A549 (cell line): ENCODE data around the gene ANXA6. TPM values are rescaled to one million over a fixed set of nuclear protein-coding genes. Genes with fewer than 3 reads are reported as not detected.

Source experiments
- ATAC-seq, 2 experiments: fragments of 200-7000 bp in 1 of 2; fragments of >200 bp in 1 of 2; cut with Nextera tagmentation in 1 of 2; cut with Tn5 transposase in 1 of 2; 3 replicates each; pipeline versions ENCODE4 v1.8.0 to v1.9.1; 2018 to 2020; ENCODE audit warnings: mild to moderate bottlenecking in 1 of 2, moderate library complexity in 1 of 2
- CTCF ChIA-PET: fragments of 300-600 bp; sonication (Branson Sonifier 250); formaldehyde crosslinking; extraction: SDS; loops from one replicate; lab custom pipeline; 2021; ENCODE audit warnings: antibody characterized with exemption, inconsistent platforms; lab: Yijun Ruan, JAX
- POLR2A ChIA-PET: fragments of 350-600 bp; formaldehyde crosslinking; extraction: SDS; loops from one replicate; lab custom pipeline; 2021; ENCODE audit warnings: antibody characterized with exemption, inconsistent platforms; lab: Yijun Ruan, JAX
- DNase-seq, 2 experiments: peaks; one replicate each; pipeline versions ENCODE4 v3.0.0 to v3.0.0-alpha.2; 2011 to 2016; ENCODE audit warnings: low read depth in 1 of 2, low spot score in 1 of 2
- FAIRE-seq: peaks from 2 replicates; lab custom pipeline; 2011; peaks lifted over from hg19 to GRCh38; lab: Jason Lieb, UNC
- H3K27ac ChIP-seq, 2 experiments: fragments of >200 bp; sonication (Bioruptor Twin); formaldehyde crosslinking; 3 replicates each; pipeline ENCODE4 v1.5.1; 2016 to 2017
- H3K4me1 ChIP-seq: fragments of >200 bp; sonication (Bioruptor Twin); formaldehyde crosslinking; 3 replicates; pipeline ENCODE4 v1.6.1; 2016
- H3K4me2 ChIP-seq: fragments of >200 bp; sonication (Bioruptor Twin); formaldehyde crosslinking; 3 replicates; pipeline ENCODE4 v1.6.1; 2016
- H3K4me3 ChIP-seq: fragments of >200 bp; sonication (Bioruptor Twin); formaldehyde crosslinking; 3 replicates; pipeline ENCODE4 v1.5.1; 2016
- H3K9me3 ChIP-seq: fragments of >200 bp; sonication (Bioruptor Twin); formaldehyde crosslinking; 3 replicates; pipeline ENCODE4 v1.6.1; 2016
- ATOH8 ChIP-seq: fragments of 250-450 bp; sonication (Bioruptor Pico); IDR thresholded peaks from 2 replicates; pipeline ENCODE4 v1.5.0; 2020; ENCODE audit warnings: low read depth, mild to moderate bottlenecking, moderate library complexity
- BCL3 ChIP-seq: fragments of >200 bp; sonication (Bioruptor Twin); formaldehyde crosslinking; IDR thresholded peaks from 3 replicates; pipeline ENCODE4 v1.6.1; 2016
- CHD2 ChIP-seq: fragments of 150-350 bp; IDR thresholded peaks from 2 replicates; pipeline ENCODE4 v1.6.1; 2014; ENCODE audit warnings: low read length; ENCODE audit not compliant: partially characterized antibody
- CHD4 ChIP-seq: fragments of 200-600 bp; sonication (generic); IDR thresholded peaks from 2 replicates; pipeline ENCODE4 v1.6.1; 2016; ENCODE audit warnings: antibody characterized with exemption, mild to moderate bottlenecking, borderline replicate concordance
- E2F6 ChIP-seq: IDR thresholded peaks from 2 replicates; pipeline ENCODE4 v1.6.1; 2012; ENCODE audit warnings: low read depth, borderline replicate concordance
- EHF ChIP-seq: fragments of 250-450 bp; sonication (Bioruptor Pico); IDR thresholded peaks from 2 replicates; pipeline ENCODE4 v1.5.0; 2020; ENCODE audit warnings: mild to moderate bottlenecking
- ELK1 ChIP-seq: fragments of 150-350 bp; IDR thresholded peaks from 2 replicates; pipeline ENCODE4 v1.6.1; 2014; ENCODE audit warnings: low read depth, mild to moderate bottlenecking, low read length
- FOSL2 ChIP-seq, 2 experiments: fragments of 450-650 bp in 1 of 2; fragments of >200 bp in 1 of 2; sonication (Bioruptor Twin) in 1 of 2; formaldehyde crosslinking; IDR thresholded peaks; 2 replicates each; pipeline versions ENCODE4 v1.5.0 to v1.6.1; 2016 to 2020; ENCODE audit warnings: mild to moderate bottlenecking in 1 of 2, moderate library complexity in 1 of 2
- FOXS1 ChIP-seq: fragments of 250-450 bp; sonication (Bioruptor Pico); IDR thresholded peaks from 2 replicates; pipeline ENCODE4 v1.5.0; 2020; ENCODE audit warnings: mild to moderate bottlenecking, moderate library complexity
- HDAC2 ChIP-seq: fragments of 200-600 bp; sonication (generic); IDR thresholded peaks from 2 replicates; pipeline ENCODE4 v1.6.1; 2016
- HES2 ChIP-seq: fragments of >200 bp; sonication (Bioruptor Twin); formaldehyde crosslinking; IDR thresholded peaks from 2 replicates; pipeline ENCODE4 v1.6.1; 2016
- HMGXB4 ChIP-seq: fragments of 250-450 bp; sonication (Bioruptor Pico); IDR thresholded peaks from 2 replicates; pipeline ENCODE4 v1.5.0; 2021; ENCODE audit warnings: mild to moderate bottlenecking, moderate library complexity, borderline replicate concordance
- HOXB13 ChIP-seq: fragments of 250-450 bp; sonication (Bioruptor Pico); IDR thresholded peaks from 2 replicates; pipeline ENCODE4 v1.5.0; 2020; ENCODE audit warnings: low read depth, mild to moderate bottlenecking, moderate library complexity
- JUN ChIP-seq, 2 experiments: fragments of >200 bp; sonication (Bioruptor Twin); formaldehyde crosslinking; IDR thresholded peaks; 2 replicates in 1 of 2; 3 replicates in 1 of 2; pipeline ENCODE4 v1.6.1; 2016 to 2017
- JUNB ChIP-seq: fragments of >200 bp; sonication (Bioruptor Twin); formaldehyde crosslinking; IDR thresholded peaks from 2 replicates; pipeline ENCODE4 v1.6.1; 2016
- KDM1A ChIP-seq: fragments of 200-600 bp; sonication (generic); IDR thresholded peaks from 2 replicates; pipeline ENCODE4 v1.6.1; 2016; ENCODE audit warnings: low read depth, mild to moderate bottlenecking
- KDM5A ChIP-seq: fragments of 200-600 bp; sonication (generic); IDR thresholded peaks from 2 replicates; pipeline ENCODE4 v1.6.1; 2016; ENCODE audit warnings: antibody characterized with exemption, mild to moderate bottlenecking
- MAFK ChIP-seq: fragments of 450-650 bp; IDR thresholded peaks from 2 replicates; pipeline ENCODE4 v1.6.1; 2014; ENCODE audit not compliant: partially characterized antibody
- MYC ChIP-seq: IDR thresholded peaks from 2 replicates; pipeline ENCODE4 v1.6.1; 2012; ENCODE audit warnings: mild to moderate bottlenecking, inconsistent platforms, low read length, improper control_type of control experiment, borderline replicate concordance
- NPAS2 ChIP-seq: fragments of 250-450 bp; sonication (Bioruptor Pico); IDR thresholded peaks from 2 replicates; pipeline ENCODE4 v1.8.0; 2022; ENCODE audit warnings: mild to moderate bottlenecking, moderate library complexity, borderline replicate concordance
- PHF8 ChIP-seq: fragments of 200-600 bp; sonication (generic); IDR thresholded peaks from 2 replicates; pipeline ENCODE4 v1.6.1; 2016; ENCODE audit warnings: low read depth, mild to moderate bottlenecking, antibody characterized with exemption, moderate library complexity, borderline replicate concordance
- RAD21 ChIP-seq, 2 experiments: fragments of >200 bp in 1 of 2; sonication (Bioruptor Twin) in 1 of 2; formaldehyde crosslinking in 1 of 2; IDR thresholded peaks in 1 of 2; conservative IDR thresholded peaks in 1 of 2; 2 replicates in 1 of 2; 3 replicates in 1 of 2; pipeline ENCODE4 v1.6.1; 2012 to 2018; ENCODE audit warnings: inconsistent platforms in 1 of 2
- RARB ChIP-seq: fragments of 250-450 bp; sonication (Bioruptor Pico); IDR thresholded peaks from 2 replicates; pipeline ENCODE4 v1.8.0; 2021; ENCODE audit warnings: mild to moderate bottlenecking, moderate library complexity
- RFX5 ChIP-seq: fragments of 450-650 bp; IDR thresholded peaks from 2 replicates; pipeline ENCODE4 v1.7.1; 2014; ENCODE audit warnings: antibody characterized with exemption, mild to moderate bottlenecking, moderate library complexity
- SMC3 ChIP-seq: fragments of >200 bp; sonication (Bioruptor Twin); formaldehyde crosslinking; IDR thresholded peaks from 3 replicates; pipeline ENCODE4 v1.6.1; 2018; ENCODE audit warnings: inconsistent platforms
- SREBF2 ChIP-seq: fragments of 450-650 bp; IDR thresholded peaks from 2 replicates; pipeline ENCODE4 v1.6.1; 2014; ENCODE audit warnings: mild to moderate bottlenecking, moderate library complexity
- ZC3H11A ChIP-seq: fragments of 450-650 bp; IDR thresholded peaks from 2 replicates; pipeline ENCODE4 v1.6.1; 2014; ENCODE audit warnings: antibody characterized with exemption, mild to moderate bottlenecking
- ZFP36 ChIP-seq: fragments of 450-650 bp; IDR thresholded peaks from 2 replicates; pipeline ENCODE4 v1.6.1; 2014; ENCODE audit warnings: borderline replicate concordance; ENCODE audit not compliant: partially characterized antibody
- ZSCAN20 ChIP-seq: fragments of 250-450 bp; sonication (Bioruptor Pico); IDR thresholded peaks from 2 replicates; pipeline ENCODE4 v1.8.0; 2022; ENCODE audit warnings: mild to moderate bottlenecking, moderate library complexity
- WGBS: methylation state at CpG from one replicate; pipeline ENCODE4 v1.1.6; 2017; ENCODE audit errors: missing lambda C conversion rate; 5-methylcytosine and 5-hydroxymethylcytosine counted together
- polyA plus RNA-seq, 4 experiments: library from polyadenylated mRNA; depleted of rRNA in 3 of 4; stranded (reverse); fragments of >200 nt; fragmentation: RNase III in 1 of 4; extraction: RNeasy Plus Mini Kit Qiagen cat#74134 plus additional on column Dnase treatment in 1 of 4; gene quantifications; 2 replicates in 3 of 4; 3 replicates in 1 of 4; pipeline ENCODE4 v1.2.3, GENCODE V29; 2011 to 2017

Gene ANXA6
- polyA plus RNA-seq, 2 of the 4 experiments (the other 2 are of a cell fraction) = 32.4 to 53.0 TPM

DNA sequence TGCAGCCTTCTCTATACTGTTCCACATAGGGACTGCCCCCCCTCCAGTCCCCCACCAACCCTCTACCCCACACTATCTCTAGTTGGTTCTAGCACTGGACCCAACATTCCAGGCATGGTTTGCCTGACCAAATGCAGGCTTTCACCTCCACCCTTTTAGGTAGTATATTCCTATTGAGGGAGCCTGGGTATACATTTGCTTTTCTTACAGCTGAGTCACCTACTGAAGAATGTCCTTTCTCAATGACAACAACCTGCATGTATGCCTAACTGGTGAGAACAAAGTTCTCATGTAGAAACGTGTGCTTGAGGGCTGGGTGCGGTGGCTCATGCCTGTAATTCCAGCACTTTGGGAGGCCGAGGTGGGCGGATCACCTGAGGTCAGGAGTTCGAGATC is 85.0 kb downstream of the ANXA6 start (continued):
- TF ChIP-seq HMGXB4 (CRISPR knock-in tag) (no peak), ZC3H11A (no peak), KDM1A (no peak), FOSL2 (IDR thresholded peaks at IDR 0.05) (no peak), FOSL2 (CRISPR knock-in tag; IDR thresholded peaks at IDR 0.05) (peak; percentile 72), HOXB13 (CRISPR knock-in tag) (no peak), EHF (CRISPR knock-in tag) (no peak), JUN (IDR thresholded peaks at IDR 0.05) (0 out of 5 replicates have a peak, but pooled peaks of 1 of the 2 experiments have one; percentile 42), SREBF2 (no peak), JUNB (peak; percentile 21; the same call in 1 of the 2 replicates), ATOH8 (CRISPR knock-in tag) (no peak), KDM5A (no peak), CHD4 (no peak), CHD2 (no peak), E2F6 (no peak), HDAC2 (no peak), MAFK (no peak), FOXS1 (no peak), BCL3 (no peak), ELK1 (no peak), NPAS2 (CRISPR knock-in tag) (no peak), PHF8 (no peak), ZFP36 (no peak)

GRCh38 chr5:151071848-151072629 is 85.5 kb downstream of the ANXA6 start:
- Histone ChIP-seq H3K4me3 (no peak overlapping the region), H3K4me2 (peak overlapping the region; percentile 48), H3K4me1 (peaks cover 58% of the 10 kb centered on the region), H3K9me3 (no peaks in the 10 kb centered on the region), H3K27ac (peak overlapping the region; percentile 71 to 83)
- ATAC-seq (peak; percentile 32 to 48; a peak in 5 of 6 replicates), DNase-seq (no peak), FAIRE-seq (no peak)
- 98% methylated on average over 10 of the region's 10 CpGs for WGBS
- POLR2A ChIA-PET = interaction anchor here (0.8 kb wide), 1 partner anchor 8 kb away, joined by 3 read pairs; the partner anchor contains the start of gene TNIP1
- CTCF ChIA-PET = interaction anchor here (0.8 to 13.2 kb wide), 10 partner anchors 11 to 527 kb away, joined by 3 to 153 read pairs (median 3); no protein-coding TSS in a partner anchor
- TF ChIP-seq BCL3 (no peak), MAFK (no peak), RAD21 (conservative IDR thresholded peaks at IDR 0.05 in 1 of 2, IDR thresholded peaks at IDR 0.05 in 1 of 2) (no peak), RARB (CRISPR knock-in tag) (no peak), HES2 (no peak), SMC3 (no peak), MYC (no peak), CHD4 (no peak), ZSCAN20 (CRISPR knock-in tag) (no peak), PHF8 (no peak), RFX5 (no peak)
